SK-N-SH (cell line): ENCODE measurements around the gene RUVBL1. TPM values are rescaled to one million over a fixed set of nuclear protein-coding genes. Genes with fewer than 3 reads are reported as not detected.

Experiments
- CTCF ChIA-PET: fragments of 300-600, 350-600 bp; formaldehyde crosslinking; extraction: SDS; loops from one replicate; lab custom pipeline; 2021; lab: Yijun Ruan, JAX
- POLR2A ChIA-PET: fragments of 350-600 bp; sonication (Branson Sonifier 250); formaldehyde crosslinking; extraction: SDS; loops from one replicate; lab custom pipeline; 2020; ENCODE audit warnings: antibody characterized with exemption, inconsistent platforms; lab: Yijun Ruan, JAX
- DNase-seq: peaks from one replicate; pipeline ENCODE4 v3.0.0; 2012
- H2AFZ ChIP-seq: fragments of 200-600 bp; sonication (generic); 2 replicates; pipeline ENCODE4 v1.8.1; 2016; ENCODE audit warnings: antibody characterized with exemption, mild to moderate bottlenecking, low read depth
- H3F3A ChIP-seq: fragments of 200-600 bp; sonication (generic); replicated peaks from 2 replicates; pipeline ENCODE3; 2016; ENCODE audit warnings: antibody characterized with exemption, mild to moderate bottlenecking; ENCODE audit not compliant: insufficient read depth
- H3K27ac ChIP-seq, 2 experiments: fragments of 200-500 bp in 1 of 2; fragments of 200-600 bp in 1 of 2; sonication (Bioruptor generic) in 1 of 2; sonication (generic), shearing (Covaris generic) in 1 of 2; 2 replicates each; pipeline versions ENCODE4 v1.5.1 to v1.6.1; 2014 to 2016; ENCODE audit warnings: low read depth in 2 of 2, inconsistent platforms in 1 of 2, low read length in 1 of 2, mild to moderate bottlenecking in 1 of 2, mixed read lengths in 1 of 2
- H3K27me3 ChIP-seq: fragments of 200-600 bp; sonication (generic), shearing (Covaris generic); 2 replicates; pipeline ENCODE4 v1.6.1; 2016; ENCODE audit warnings: mixed run types; ENCODE audit not compliant: insufficient read depth
- H3K36me3 ChIP-seq, 2 experiments: fragments of 200-500 bp in 1 of 2; fragments of 200-600 bp in 1 of 2; sonication (Bioruptor generic) in 1 of 2; sonication (generic) in 1 of 2; replicated peaks in 1 of 2; 2 replicates each; pipeline versions ENCODE3 to v1.5.1; 2014 to 2016; ENCODE audit warnings: low read length in 1 of 2, mild to moderate bottlenecking in 1 of 2; ENCODE audit not compliant: insufficient read depth in 2 of 2, control insufficient read depth in 1 of 2
- H3K4me1 ChIP-seq, 2 experiments: fragments of 200-500 bp in 1 of 2; fragments of 200-600 bp in 1 of 2; sonication (Bioruptor generic) in 1 of 2; sonication (generic), shearing (Covaris generic) in 1 of 2; 2 replicates each; pipeline versions ENCODE4 v1.5.1 to v1.6.1; 2014 to 2016; ENCODE audit warnings: low read depth in 1 of 2, low read length in 1 of 2, mixed run types in 1 of 2; ENCODE audit not compliant: insufficient read depth in 2 of 2, control insufficient read depth in 1 of 2
- H3K4me2 ChIP-seq: fragments of 200-600 bp; sonication (generic), shearing (Covaris generic); 2 replicates; pipeline ENCODE4 v1.6.1; 2017; ENCODE audit warnings: mixed run types
- H3K4me3 ChIP-seq, 2 experiments: fragments of 200-500 bp in 1 of 2; fragments of 200-600 bp in 1 of 2; sonication (Bioruptor generic) in 1 of 2; sonication (generic), shearing (Covaris generic) in 1 of 2; 2 replicates each; pipeline versions ENCODE4 v1.5.1 to v1.8.1; 2014 to 2016; ENCODE audit warnings: low read depth in 2 of 2, inconsistent platforms in 1 of 2, low read length in 1 of 2, mild to moderate bottlenecking in 1 of 2, mixed read lengths in 1 of 2, moderate library complexity in 1 of 2
- H3K79me2 ChIP-seq: fragments of 200-600 bp; sonication (generic); 2 replicates; pipeline ENCODE4 v1.8.1; 2017; ENCODE audit warnings: mild to moderate bottlenecking; ENCODE audit not compliant: insufficient read depth
- H3K9ac ChIP-seq: fragments of 200-600 bp; sonication (generic); 2 replicates; pipeline ENCODE4 v1.6.1; 2017; ENCODE audit warnings: mixed run types
- H3K9me2 ChIP-seq: fragments of 200-600 bp; sonication (generic); 2 replicates; pipeline ENCODE4 v1.6.1; 2017; ENCODE audit warnings: mixed run types
- H3K9me3 ChIP-seq: fragments of 200-600 bp; sonication (generic); 2 replicates; pipeline ENCODE4 v1.6.1; 2017; ENCODE audit warnings: mixed run types, mild to moderate bottlenecking, moderate library complexity
- H4K20me1 ChIP-seq: fragments of 200-600 bp; sonication (generic); 2 replicates; pipeline ENCODE4 v1.6.1; 2017; ENCODE audit warnings: mild to moderate bottlenecking, mixed run types; ENCODE audit not compliant: insufficient read depth
- CHD2 ChIP-seq: fragments of 150-350 bp; IDR thresholded peaks from 2 replicates; pipeline ENCODE4 v1.6.1; 2018; ENCODE audit warnings: low read length; ENCODE audit not compliant: partially characterized antibody
- ELF1 ChIP-seq: IDR thresholded peaks from 2 replicates; pipeline ENCODE4 v1.4.0; 2012
- EP300 ChIP-seq, 2 experiments: IDR thresholded peaks; 2 replicates each; pipeline versions ENCODE4 v1.4.0 to v1.6.1; 2012; ENCODE audit warnings: borderline replicate concordance in 1 of 2, low read depth in 1 of 2, low read length in 1 of 2
- FOSL2 ChIP-seq: IDR thresholded peaks from 2 replicates; pipeline ENCODE4 v1.4.0; 2012; ENCODE audit warnings: low read depth, mild to moderate bottlenecking, moderate library complexity, borderline replicate concordance
- FOXJ3 ChIP-seq: sonication (generic); formaldehyde crosslinking; IDR thresholded peaks from 2 replicates; pipeline ENCODE4 v1.5.1; 2020; ENCODE audit warnings: mild to moderate bottlenecking, missing genetic modification reagents
- GABPA ChIP-seq: IDR thresholded peaks from 2 replicates; pipeline ENCODE4 v1.4.0; 2012; ENCODE audit warnings: low read depth, mild to moderate bottlenecking
- JUND ChIP-seq: IDR thresholded peaks from 2 replicates; pipeline ENCODE4 v1.4.0; 2012
- MAX ChIP-seq: IDR thresholded peaks from 2 replicates; pipeline ENCODE4 v1.4.0; 2012; ENCODE audit warnings: low read depth
- NFIC ChIP-seq: IDR thresholded peaks from 2 replicates; pipeline ENCODE4 v1.4.0; 2012; ENCODE audit warnings: borderline replicate concordance
- POLR2AphosphoS5 ChIP-seq: IDR thresholded peaks from 2 replicates; pipeline ENCODE4 v1.6.1; 2012; ENCODE audit warnings: low read depth, low read length
- RAD21 ChIP-seq: IDR thresholded peaks from 2 replicates; pipeline ENCODE4 v1.6.1; 2012; ENCODE audit warnings: mild to moderate bottlenecking, low read length
- RCOR1 ChIP-seq: fragments of 150-350 bp; IDR thresholded peaks from 2 replicates; pipeline ENCODE4 v1.6.1; 2017; ENCODE audit warnings: antibody characterized with exemption, low read length
- RFX5 ChIP-seq: IDR thresholded peaks from 2 replicates; pipeline ENCODE4 v1.6.1; 2012; ENCODE audit warnings: mild to moderate bottlenecking, improper control_type of control experiment, low read length
- RXRA ChIP-seq: IDR thresholded peaks from 2 replicates; pipeline ENCODE4 v1.4.0; 2012; ENCODE audit warnings: low read depth, mild to moderate bottlenecking, borderline replicate concordance
- TAF1 ChIP-seq: IDR thresholded peaks from 2 replicates; pipeline ENCODE4 v1.6.1; 2012; ENCODE audit warnings: low read depth, mild to moderate bottlenecking, low read length, moderate library complexity, borderline replicate concordance
- TEAD4 ChIP-seq: IDR thresholded peaks from 2 replicates; pipeline ENCODE4 v1.4.0; 2012; ENCODE audit warnings: mild to moderate bottlenecking, borderline replicate concordance; ENCODE audit not compliant: insufficient read depth
- USF1 ChIP-seq: IDR thresholded peaks from 2 replicates; pipeline ENCODE4 v1.4.0; 2012; ENCODE audit warnings: low read depth, borderline replicate concordance
- USF2 ChIP-seq: fragments of 150-350 bp; IDR thresholded peaks from 2 replicates; pipeline ENCODE4 v1.6.1; 2017; ENCODE audit warnings: antibody characterized with exemption, low read length, low read depth, borderline replicate concordance
- WGBS: methylation state at CpG from one replicate; pipeline ENCODE4 v1.1.6; 2017; ENCODE audit warnings: low lambda C conversion rate; 5-methylcytosine and 5-hydroxymethylcytosine counted together
- polyA plus RNA-seq, 3 experiments: library from polyadenylated mRNA; depleted of rRNA; stranded (reverse); fragments of >200 nt; gene quantifications; 2 replicates each; pipeline ENCODE4 v1.2.3, GENCODE V29; 2012
- TF ChIP-seq, protein P1 (sequence below): fragments of 150-350 bp; IDR thresholded peaks from 2 replicates; pipeline ENCODE4 v1.6.1; 2016; ENCODE audit warnings: mild to moderate bottlenecking, low read depth, low read length

RUVBL1 gene
- polyA plus RNA-seq, 1 of the 3 experiments (the other 2 are of a cell fraction) = 140 TPM

- ChIA-PET CTCF (interaction anchor here (0.9 kb wide), 1 partner anchor 15 kb away, joined by 5 read pairs; no protein-coding TSS in a partner anchor), POLR2A (interaction anchor here (0.6 to 1.7 kb wide), 2 partner anchors 10 to 795 kb away, joined by 3 read pairs; no protein-coding TSS in a partner anchor)
- Histone ChIP-seq H2AFZ (no peak overlapping the region), H3F3A (peaks cover 5% of the 10 kb centered on the region), H3K9me2 (no peaks in the 10 kb centered on the region), H3K4me1 (peaks cover 0 to 18% of the 10 kb centered on the region in 2 experiments; a peak in 3 of 4 replicates), H3K27ac (no peak overlapping the region), H4K20me1 (0 out of 2 replicates have a peak, but pooled peaks cover 5% of the 10 kb centered on the region), H3K27me3 (no peaks in the 10 kb centered on the region), H3K4me2 (no peak overlapping the region), H3K36me3 (peaks cover 18 to 75% of the 10 kb centered on the region in 2 experiments), H3K79me2 (no peaks in the 10 kb centered on the region), H3K9ac (no peak overlapping the region), H3K9me3 (no peaks in the 10 kb centered on the region; the same call in 1 of the 2 replicates), H3K4me3 (no peak overlapping the region)
- no peak for DNase-seq
- WGBS = 100% methylated on average over 2 of the region's 10 CpGs
- TF ChIP-seq RCOR1 = no peak
These were observed 40.2 kb downstream of the RUVBL1 start for GRCh38 chr3:128083396-128083795.

GRCh38 chr3:128082546-128082945 lies 41.1 kb downstream of the RUVBL1 start:
- peak overlapping the region in 1 of 2 experiments; percentile 85; a peak in 2 of 4 replicates for H3K27ac ChIP-seq
- H2AFZ ChIP-seq = no peak overlapping the region
- no peaks in the 10 kb centered on the region for H3K9me2 ChIP-seq
- DNase-seq = no peak
- H3K4me3 ChIP-seq = no peak overlapping the region
- ChIA-PET POLR2A (interaction anchor here (1.1 to 1.7 kb wide), 2 partner anchors 9 kb away, joined by 3 read pairs; no protein-coding TSS in a partner anchor), CTCF (interaction anchor here (1.3 kb wide), 1 partner anchor 18 kb away, joined by 3 read pairs; no protein-coding TSS in a partner anchor)
- H3K4me2 ChIP-seq = no peak overlapping the region
- TF ChIP-seq FOXJ3 (CRISPR knock-in tag) = no peak
- TF ChIP-seq RAD21 = no peak
- TF ChIP-seq NFIC = no peak
- TF ChIP-seq POLR2AphosphoS5 = no peak
- TF ChIP-seq USF1 = no peak
- TF ChIP-seq RXRA = no peak
- TF ChIP-seq RFX5 = no peak
- TF ChIP-seq, protein P1, sequence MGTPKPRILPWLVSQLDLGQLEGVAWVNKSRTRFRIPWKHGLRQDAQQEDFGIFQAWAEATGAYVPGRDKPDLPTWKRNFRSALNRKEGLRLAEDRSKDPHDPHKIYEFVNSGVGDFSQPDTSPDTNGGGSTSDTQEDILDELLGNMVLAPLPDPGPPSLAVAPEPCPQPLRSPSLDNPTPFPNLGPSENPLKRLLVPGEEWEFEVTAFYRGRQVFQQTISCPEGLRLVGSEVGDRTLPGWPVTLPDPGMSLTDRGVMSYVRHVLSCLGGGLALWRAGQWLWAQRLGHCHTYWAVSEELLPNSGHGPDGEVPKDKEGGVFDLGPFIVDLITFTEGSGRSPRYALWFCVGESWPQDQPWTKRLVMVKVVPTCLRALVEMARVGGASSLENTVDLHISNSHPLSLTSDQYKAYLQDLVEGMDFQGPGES = no peak
- no peak for TF ChIP-seq GABPA
- no peak for TF ChIP-seq JUND
- no peak for TF ChIP-seq RCOR1
- no peak for TF ChIP-seq TEAD4
- no peak for TF ChIP-seq CHD2
- TF ChIP-seq TAF1 = no peak
- TF ChIP-seq MAX = no peak
- no peak for TF ChIP-seq ELF1
- no peak for TF ChIP-seq USF2
- TF ChIP-seq EP300 (IDR thresholded peaks at IDR 0.05; ENCODE audit: borderline replicate concordance in 1 of 2, low read depth in 1 of 2, low read length in 1 of 2) = no peak
- no peak for TF ChIP-seq FOSL2
- no peaks in the 10 kb centered on the region for H3K79me2 ChIP-seq
- H3K27me3 ChIP-seq = no peaks in the 10 kb centered on the region
- H3F3A ChIP-seq = peaks cover 5% of the 10 kb centered on the region
- peaks cover 0 to 18% of the 10 kb centered on the region in 2 experiments; a peak in 3 of 4 replicates for H3K4me1 ChIP-seq
- no peak overlapping the region for H3K9ac ChIP-seq
- H3K9me3 ChIP-seq = no peaks in the 10 kb centered on the region
- 89% methylated on average over 10 of the region's 10 CpGs for WGBS
- peaks cover 17 to 80% of the 10 kb centered on the region in 2 experiments for H3K36me3 ChIP-seq
- 0 out of 2 replicates have a peak, but pooled peaks cover 5% of the 10 kb centered on the region for H4K20me1 ChIP-seq
